HG02588 (cell line): ENCODE data around the gene BAIAP3.

Experiments
- ATAC-seq: cut with Tn5 transposase; IDR thresholded peaks from one replicate; pipeline ENCODE4 v1.9.1; 2021; ENCODE audit warnings: mild to moderate bottlenecking, moderate library complexity; ENCODE audit not compliant: unreplicated experiment

BAIAP3 gene

GRCh38 chr16:1362807-1363206, 29.4 kb downstream of the BAIAP3 start:
- no peak for ATAC-seq

- ATAC-seq, result no peak
Observed at GRCh38 chr16:1363501-1364041, 30.1 kb downstream of the BAIAP3 start.

GRCh38 chr16:1364510-1364909, 31.1 kb downstream of the BAIAP3 start:
- ATAC-seq, result no peak

GRCh38 chr16:1366060-1366711, 32.7 kb downstream of the BAIAP3 start:
- ATAC-seq, result no peak

GRCh38 chr16:1366712-1367299, 33.4 kb downstream of the BAIAP3 start:
- no peak for ATAC-seq

- no peak for ATAC-seq
Observed at GRCh38 chr16:1367486-1368174, 34.2 kb downstream of the BAIAP3 start.

- no peak for ATAC-seq
Observed at GRCh38 chr16:1371054-1371978, 37.9 kb downstream of the BAIAP3 start.

- no peak for ATAC-seq
Observed at GRCh38 chr16:1372292-1372950, 39.0 kb downstream of the BAIAP3 start.

- ATAC-seq, result no peak
Observed at GRCh38 chr16:1374418-1375297, 41.2 kb downstream of the BAIAP3 start.

GRCh38 chr16:1375298-1375640, 41.8 kb downstream of the BAIAP3 start:
- no peak for ATAC-seq

GRCh38 chr16:1375741-1376410, 42.4 kb downstream of the BAIAP3 start:
- ATAC-seq, result no peak

GRCh38 chr16:1377406-1378010, 44.1 kb downstream of the BAIAP3 start:
- no peak for ATAC-seq

GRCh38 chr16:1378087-1378803, 44.8 kb downstream of the BAIAP3 start:
- ATAC-seq, result no peak

GRCh38 chr16:1378804-1379303, 45.4 kb downstream of the BAIAP3 start:
- ATAC-seq, result peak; percentile 33

- peak; percentile 40 for ATAC-seq
Observed at GRCh38 chr16:1379304-1380076, 46.0 kb downstream of the BAIAP3 start.

- ATAC-seq, result no peak
Observed at GRCh38 chr16:1380195-1380594, 46.8 kb downstream of the BAIAP3 start.
